Measurements from ENCODE around the gene FEZF2. TPM values are rescaled to one million over a fixed set of nuclear protein-coding genes. Genes with fewer than 3 reads are reported as not detected.

The FEZF2 gene
- polyA plus RNA-seq, 2 donors, result not detected

DNA sequence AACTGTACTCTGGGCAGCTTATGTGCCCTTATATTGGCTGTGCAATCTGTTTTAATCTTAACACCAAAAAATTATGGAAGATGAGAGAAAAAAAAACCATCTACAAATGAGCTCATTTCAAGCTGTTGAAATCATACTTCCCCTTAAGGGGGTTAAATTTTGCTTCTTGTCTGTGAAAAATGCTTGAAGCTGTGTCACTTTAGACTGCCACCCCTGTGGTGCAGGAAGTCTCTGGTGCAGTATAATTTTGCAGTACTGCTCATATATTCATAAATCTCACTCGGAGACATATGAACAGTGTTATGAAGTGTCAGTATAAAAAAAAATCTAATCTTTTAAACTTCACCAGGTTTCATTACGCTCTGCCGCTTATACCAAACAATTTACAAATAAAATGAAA lies 30.4 kb upstream of the FEZF2 start:
- WGBS, 2 donors, result 82 to 89% methylated on average over 3 of the region's 3 CpGs
- Histone ChIP-seq H3K4me1 (ENCODE audit: control insufficient read depth in 2 of 2, insufficient read depth in 2 of 2, low read length in 1 of 2) (no peaks in the 10 kb centered on the region), H3K9me3 (ENCODE audit: control insufficient read depth in 2 of 2, insufficient read depth in 1 of 2, low read depth in 1 of 2, low read length in 1 of 2) (no peaks in the 10 kb centered on the region)

GRCh38 chr3:62392626-62393292 lies 19.4 kb upstream of the FEZF2 start:
- H3K4me1 ChIP-seq (ENCODE audit: control insufficient read depth in 2 of 2, insufficient read depth in 2 of 2, low read length in 1 of 2), result no peaks in the 10 kb centered on the region
- H3K9me3 ChIP-seq (ENCODE audit: control insufficient read depth in 2 of 2, insufficient read depth in 1 of 2, low read depth in 1 of 2, low read length in 1 of 2), result peaks cover 0 to 3% of the 10 kb centered on the region in 2 donors
- H3K4me3 ChIP-seq (ENCODE audit: low read depth in 1 of 2, low read length in 2 of 2), result no peak overlapping the region
- no peaks in the 10 kb centered on the region for H3K36me3 ChIP-seq (ENCODE audit: control insufficient read depth in 2 of 2, insufficient read depth in 2 of 2, low read length in 1 of 2)
- peaks cover 0 to 5% of the 10 kb centered on the region in 2 donors for H3K27me3 ChIP-seq (ENCODE audit: control insufficient read depth in 1 of 2, insufficient read depth in 2 of 2, low read length in 2 of 2)
- WGBS, 2 donors, result 28 to 47% methylated on average over 5 of the region's 5 CpGs
- no peak overlapping the region for H3K27ac ChIP-seq (ENCODE audit: low read depth in 2 of 2, low read length in 1 of 2)

More for the DNA sequence above, 30.4 kb upstream of the FEZF2 start:
- no peaks in the 10 kb centered on the region for H3K36me3 ChIP-seq (ENCODE audit: control insufficient read depth in 2 of 2, insufficient read depth in 2 of 2, low read length in 1 of 2)
- H3K4me3 ChIP-seq (ENCODE audit: low read depth in 1 of 2, low read length in 2 of 2), result no peak overlapping the region
- H3K27me3 ChIP-seq (ENCODE audit: control insufficient read depth in 1 of 2, insufficient read depth in 2 of 2, low read length in 2 of 2), result peaks cover 2 to 5% of the 10 kb centered on the region in 2 donors
- no peak overlapping the region for H3K27ac ChIP-seq (ENCODE audit: low read depth in 2 of 2, low read length in 1 of 2)

- no peak overlapping the region for H3K4me3 ChIP-seq (ENCODE audit: low read depth in 1 of 2, low read length in 2 of 2)
- no peaks in the 10 kb centered on the region for H3K36me3 ChIP-seq (ENCODE audit: control insufficient read depth in 2 of 2, insufficient read depth in 2 of 2, low read length in 1 of 2)
- H3K9me3 ChIP-seq (ENCODE audit: control insufficient read depth in 2 of 2, insufficient read depth in 1 of 2, low read depth in 1 of 2, low read length in 1 of 2), result no peaks in the 10 kb centered on the region
- no peak overlapping the region for H3K27ac ChIP-seq (ENCODE audit: low read depth in 2 of 2, low read length in 1 of 2)
- H3K27me3 ChIP-seq (ENCODE audit: control insufficient read depth in 1 of 2, insufficient read depth in 2 of 2, low read length in 2 of 2), result peaks cover 0 to 4% of the 10 kb centered on the region in 2 donors
- H3K4me1 ChIP-seq (ENCODE audit: control insufficient read depth in 2 of 2, insufficient read depth in 2 of 2, low read length in 1 of 2), result no peaks in the 10 kb centered on the region
- 69 to 77% methylated on average over 3 of the region's 3 CpGs for WGBS, 2 donors
Observed at GRCh38 chr3:62387251-62387650, 13.9 kb upstream of the FEZF2 start.

GRCh38 chr3:62379321-62379798 lies 6.0 kb upstream of the FEZF2 start:
- Histone ChIP-seq H3K9me3 (ENCODE audit: control insufficient read depth in 2 of 2, insufficient read depth in 1 of 2, low read depth in 1 of 2, low read length in 1 of 2) (peaks cover 3% of the 10 kb centered on the region in 2 donors), H3K4me1 (ENCODE audit: control insufficient read depth in 2 of 2, insufficient read depth in 2 of 2, low read length in 1 of 2) (peaks cover 0 to 2% of the 10 kb centered on the region in 2 donors), H3K27me3 (ENCODE audit: control insufficient read depth in 1 of 2, insufficient read depth in 2 of 2, low read length in 2 of 2) (peaks cover 29 to 31% of the 10 kb centered on the region in 2 donors), H3K4me3 (ENCODE audit: low read depth in 1 of 2, low read length in 2 of 2) (no peak overlapping the region), H3K36me3 (ENCODE audit: control insufficient read depth in 2 of 2, insufficient read depth in 2 of 2, low read length in 1 of 2) (no peaks in the 10 kb centered on the region), H3K27ac (ENCODE audit: low read depth in 2 of 2, low read length in 1 of 2) (no peak overlapping the region)
- WGBS, 2 donors, result 3 to 5% methylated on average over 21 of the region's 21 CpGs

DNA sequence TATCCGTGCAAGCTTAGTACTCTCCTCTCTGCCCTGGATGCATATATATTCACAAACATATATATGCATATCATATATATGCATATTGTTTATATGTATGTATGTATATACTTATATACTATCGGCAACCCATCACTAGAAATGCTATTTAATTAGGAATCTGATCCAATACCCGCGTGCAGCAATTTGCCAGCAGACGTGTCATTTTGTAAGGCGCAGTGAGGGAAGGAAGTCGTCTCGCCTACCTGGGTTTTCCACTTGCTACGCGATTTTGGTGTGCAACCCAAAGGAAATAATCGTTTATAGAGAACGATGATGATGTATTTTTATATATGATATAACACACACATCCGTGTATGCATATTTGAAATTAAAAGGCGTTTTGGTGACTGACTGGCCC lies 5.6 kb upstream of the FEZF2 start:
- H3K4me1 ChIP-seq (ENCODE audit: control insufficient read depth in 2 of 2, insufficient read depth in 2 of 2, low read length in 1 of 2), result peaks cover under 1 to 2% of the 10 kb centered on the region in 2 donors
- H3K4me3 ChIP-seq (ENCODE audit: low read depth in 1 of 2, low read length in 2 of 2), result no peak overlapping the region
- 5 to 8% methylated on average over 14 of the region's 14 CpGs for WGBS, 2 donors
- H3K36me3 ChIP-seq (ENCODE audit: control insufficient read depth in 2 of 2, insufficient read depth in 2 of 2, low read length in 1 of 2), result no peaks in the 10 kb centered on the region
- peaks cover 3% of the 10 kb centered on the region in 2 donors for H3K9me3 ChIP-seq (ENCODE audit: control insufficient read depth in 2 of 2, insufficient read depth in 1 of 2, low read depth in 1 of 2, low read length in 1 of 2)
- peaks cover 29 to 34% of the 10 kb centered on the region in 2 donors for H3K27me3 ChIP-seq (ENCODE audit: control insufficient read depth in 1 of 2, insufficient read depth in 2 of 2, low read length in 2 of 2)
- no peak overlapping the region for H3K27ac ChIP-seq (ENCODE audit: low read depth in 2 of 2, low read length in 1 of 2)

DNA sequence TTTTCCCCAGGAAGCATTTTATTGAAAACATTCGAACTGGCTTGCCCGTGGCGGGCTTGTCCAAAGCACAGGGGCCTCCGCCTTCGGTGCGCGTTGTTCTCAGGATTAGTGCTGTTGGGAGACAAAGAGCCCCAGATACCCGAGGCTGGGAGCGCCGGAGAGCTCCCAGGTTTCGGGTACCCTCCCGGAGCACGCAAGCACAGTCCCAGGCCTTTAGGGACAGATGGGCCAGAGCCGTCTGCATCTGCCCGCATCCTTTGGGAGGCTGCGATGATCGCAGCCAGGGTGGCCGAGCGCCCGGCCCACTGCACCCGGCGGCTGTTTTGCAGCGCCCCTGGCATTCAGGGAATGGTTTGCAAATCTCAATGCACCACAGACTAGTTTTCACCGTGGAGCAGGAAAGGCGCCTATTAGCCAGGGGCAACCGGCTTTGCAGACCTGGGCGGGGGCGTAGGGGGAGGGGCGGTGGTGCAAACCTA lies 5.0 kb upstream of the FEZF2 start:
- Histone ChIP-seq H3K9me3 (ENCODE audit: control insufficient read depth in 2 of 2, insufficient read depth in 1 of 2, low read depth in 1 of 2, low read length in 1 of 2) (peaks cover 3% of the 10 kb centered on the region in 2 donors), H3K4me1 (ENCODE audit: control insufficient read depth in 2 of 2, insufficient read depth in 2 of 2, low read length in 1 of 2) (peaks cover 2 to 4% of the 10 kb centered on the region in 2 donors), H3K36me3 (ENCODE audit: control insufficient read depth in 2 of 2, insufficient read depth in 2 of 2, low read length in 1 of 2) (no peaks in the 10 kb centered on the region), H3K4me3 (ENCODE audit: low read depth in 1 of 2, low read length in 2 of 2) (no peak overlapping the region), H3K27ac (ENCODE audit: low read depth in 2 of 2, low read length in 1 of 2) (no peak overlapping the region), H3K27me3 (ENCODE audit: control insufficient read depth in 1 of 2, insufficient read depth in 2 of 2, low read length in 2 of 2) (peaks cover 34 to 39% of the 10 kb centered on the region in 2 donors)
- WGBS, 2 donors, result 4 to 5% methylated on average over 29 of the region's 29 CpGs

DNA sequence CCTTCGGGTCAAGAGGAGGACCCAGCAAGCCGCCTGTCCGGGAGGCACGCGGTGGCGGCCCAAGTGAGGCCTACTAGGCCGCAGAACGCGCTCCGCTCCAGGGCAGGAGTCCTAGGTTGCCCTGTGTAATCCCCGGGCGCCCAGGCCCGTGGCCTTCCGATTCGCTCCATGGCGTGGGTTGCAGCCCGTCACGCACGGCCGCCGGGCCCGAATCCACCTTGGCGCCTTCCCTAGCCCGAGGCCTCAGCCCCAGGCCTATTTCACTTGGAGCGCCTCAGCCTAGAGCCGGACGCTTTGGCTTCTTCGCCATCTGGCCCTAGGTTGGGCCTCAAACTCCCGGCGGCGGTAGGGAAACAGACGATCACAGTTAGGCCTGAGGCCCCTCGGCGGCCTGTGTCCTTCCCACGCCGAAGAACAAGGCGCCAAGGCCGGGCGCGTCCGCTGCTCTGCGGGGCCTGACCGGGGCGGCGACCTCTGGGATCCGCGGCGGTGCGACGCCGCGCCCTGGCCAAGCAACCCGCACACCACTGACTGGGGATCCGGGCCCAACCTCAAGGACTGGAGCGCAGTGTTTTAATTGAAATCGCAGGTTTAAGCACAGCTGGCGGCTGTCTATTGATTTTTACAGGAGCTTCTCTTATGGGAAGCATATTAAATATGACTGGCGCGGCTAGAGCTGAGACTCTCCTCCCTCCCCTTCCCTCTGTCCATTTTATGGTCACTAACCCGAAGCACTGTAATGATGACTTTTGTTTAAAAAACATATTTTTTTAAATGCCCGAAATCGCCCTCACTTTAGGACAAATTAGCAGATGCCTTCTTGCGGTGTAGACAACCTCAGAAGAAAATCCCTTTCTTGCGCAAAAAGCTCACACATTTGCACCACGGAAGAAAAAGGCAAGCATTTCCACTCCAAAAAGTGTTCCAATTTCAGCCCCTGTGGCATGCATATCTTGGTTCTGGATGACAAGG lies 3.8 kb upstream of the FEZF2 start:
- Histone ChIP-seq H3K4me1 (ENCODE audit: control insufficient read depth in 2 of 2, insufficient read depth in 2 of 2, low read length in 1 of 2) (peaks cover 4 to 7% of the 10 kb centered on the region in 2 donors), H3K27ac (ENCODE audit: low read depth in 2 of 2, low read length in 1 of 2) (no peak overlapping the region), H3K9me3 (ENCODE audit: control insufficient read depth in 2 of 2, insufficient read depth in 1 of 2, low read depth in 1 of 2, low read length in 1 of 2) (peaks cover 3% of the 10 kb centered on the region in 2 donors), H3K27me3 (ENCODE audit: control insufficient read depth in 1 of 2, insufficient read depth in 2 of 2, low read length in 2 of 2) (peaks cover 33 to 48% of the 10 kb centered on the region in 2 donors), H3K36me3 (ENCODE audit: control insufficient read depth in 2 of 2, insufficient read depth in 2 of 2, low read length in 1 of 2) (no peaks in the 10 kb centered on the region), H3K4me3 (ENCODE audit: low read depth in 1 of 2, low read length in 2 of 2) (no peak overlapping the region)
- 26 to 31% methylated on average over 65 of the region's 65 CpGs for WGBS, 2 donors

DNA sequence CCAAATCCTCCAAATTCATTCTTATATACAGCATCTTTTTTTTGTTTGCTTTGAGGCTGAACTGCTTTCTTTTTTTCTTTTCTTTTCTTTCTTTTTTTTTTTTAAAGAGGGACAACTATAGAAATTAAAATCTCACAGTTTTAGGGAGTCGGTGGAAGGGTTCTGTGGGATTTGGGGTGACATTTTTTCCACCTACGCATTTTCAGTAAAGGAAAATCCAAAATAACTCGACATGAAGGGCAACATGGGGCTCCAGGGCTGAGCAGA lies 3.0 kb upstream of the FEZF2 start:
- Histone ChIP-seq H3K36me3 (ENCODE audit: control insufficient read depth in 2 of 2, insufficient read depth in 2 of 2, low read length in 1 of 2) (no peaks in the 10 kb centered on the region), H3K27me3 (ENCODE audit: control insufficient read depth in 1 of 2, insufficient read depth in 2 of 2, low read length in 2 of 2) (peaks cover 34 to 56% of the 10 kb centered on the region in 2 donors), H3K4me3 (ENCODE audit: low read depth in 1 of 2, low read length in 2 of 2) (no peak overlapping the region), H3K9me3 (ENCODE audit: control insufficient read depth in 2 of 2, insufficient read depth in 1 of 2, low read depth in 1 of 2, low read length in 1 of 2) (peaks cover 3 to 5% of the 10 kb centered on the region in 2 donors), H3K27ac (ENCODE audit: low read depth in 2 of 2, low read length in 1 of 2) (no peak overlapping the region), H3K4me1 (ENCODE audit: control insufficient read depth in 2 of 2, insufficient read depth in 2 of 2, low read length in 1 of 2) (peaks cover 4 to 10% of the 10 kb centered on the region in 2 donors)
- 55 to 61% methylated on average over 3 of the region's 3 CpGs for WGBS, 2 donors

- Histone ChIP-seq H3K9me3 (ENCODE audit: control insufficient read depth in 2 of 2, insufficient read depth in 1 of 2, low read depth in 1 of 2, low read length in 1 of 2) (peaks cover 3 to 6% of the 10 kb centered on the region in 2 donors), H3K4me1 (ENCODE audit: control insufficient read depth in 2 of 2, insufficient read depth in 2 of 2, low read length in 1 of 2) (peaks cover 4 to 13% of the 10 kb centered on the region in 2 donors), H3K36me3 (ENCODE audit: control insufficient read depth in 2 of 2, insufficient read depth in 2 of 2, low read length in 1 of 2) (no peaks in the 10 kb centered on the region), H3K4me3 (ENCODE audit: low read depth in 1 of 2, low read length in 2 of 2) (no peak overlapping the region), H3K27me3 (ENCODE audit: control insufficient read depth in 1 of 2, insufficient read depth in 2 of 2, low read length in 2 of 2) (peaks cover 39 to 55% of the 10 kb centered on the region in 2 donors), H3K27ac (ENCODE audit: low read depth in 2 of 2, low read length in 1 of 2) (no peak overlapping the region)
- WGBS, 2 donors, result 25 to 32% methylated on average over 14 of the region's 14 CpGs
Observed at GRCh38 chr3:62375655-62376453, 2.5 kb upstream of the FEZF2 start.

All from esophagus (tissue), 2 donors.